A549 (cell line): ENCODE measurements around the gene ZNF335.

ENCODE experiments used
- CHD4 ChIP-seq: fragments of 200-600 bp; sonication (generic); IDR thresholded peaks from 2 replicates; pipeline ENCODE4 v1.6.1; 2016; ENCODE audit warnings: antibody characterized with exemption, mild to moderate bottlenecking, borderline replicate concordance
- EHF ChIP-seq: fragments of 250-450 bp; sonication (Bioruptor Pico); IDR thresholded peaks from 2 replicates; pipeline ENCODE4 v1.5.0; 2020; ENCODE audit warnings: mild to moderate bottlenecking
- HDAC2 ChIP-seq: fragments of 200-600 bp; sonication (generic); IDR thresholded peaks from 2 replicates; pipeline ENCODE4 v1.6.1; 2016
- HOXA7 ChIP-seq: fragments of 250-450 bp; sonication (Bioruptor Pico); IDR thresholded peaks from 2 replicates; pipeline ENCODE4 v1.5.0; 2020; ENCODE audit warnings: mild to moderate bottlenecking, moderate library complexity
- POLR2A ChIP-seq: IDR thresholded peaks from 2 replicates; pipeline ENCODE4 v1.6.1; 2012; ENCODE audit warnings: mild to moderate bottlenecking, low read length
- RAD21 ChIP-seq, 2 experiments: fragments of >200 bp in 1 of 2; sonication (Bioruptor Twin) in 1 of 2; formaldehyde crosslinking in 1 of 2; IDR thresholded peaks in 1 of 2; conservative IDR thresholded peaks in 1 of 2; 2 replicates in 1 of 2; 3 replicates in 1 of 2; pipeline ENCODE4 v1.6.1; 2012 to 2018; ENCODE audit warnings: inconsistent platforms in 1 of 2
- SMC3 ChIP-seq: fragments of >200 bp; sonication (Bioruptor Twin); formaldehyde crosslinking; IDR thresholded peaks from 3 replicates; pipeline ENCODE4 v1.6.1; 2018; ENCODE audit warnings: inconsistent platforms
- TFCP2L1 ChIP-seq: fragments of 250-450 bp; sonication (Bioruptor Pico); IDR thresholded peaks from 2 replicates; pipeline ENCODE4 v1.5.0; 2021; ENCODE audit warnings: mild to moderate bottlenecking
- TF ChIP-seq, protein P1 (sequence below): fragments of >200 bp; sonication (Bioruptor Twin); formaldehyde crosslinking; IDR thresholded peaks from 3 replicates; pipeline ENCODE4 v1.5.1; 2016

DNA sequence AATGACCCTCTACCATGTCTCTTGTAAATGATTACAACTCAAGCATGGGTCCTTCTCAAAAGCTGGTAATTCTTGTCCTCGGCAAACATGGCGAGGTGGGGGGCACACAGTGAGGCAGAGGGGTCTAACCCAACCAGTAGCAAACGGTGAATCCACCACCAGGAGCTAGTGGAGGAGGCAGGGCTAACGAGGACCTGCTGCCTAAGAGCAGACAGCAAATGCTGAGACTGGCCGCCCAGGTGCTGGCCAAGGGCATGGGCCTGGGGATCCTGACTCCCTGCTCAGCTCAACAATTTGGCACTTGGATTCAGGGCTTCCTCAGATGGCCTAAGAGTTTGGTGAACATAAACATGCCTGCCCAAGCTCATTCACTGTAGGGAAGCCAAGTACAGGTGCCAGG lies 19.1 kb downstream of the ZNF335 start:
- TF ChIP-seq, protein P1, sequence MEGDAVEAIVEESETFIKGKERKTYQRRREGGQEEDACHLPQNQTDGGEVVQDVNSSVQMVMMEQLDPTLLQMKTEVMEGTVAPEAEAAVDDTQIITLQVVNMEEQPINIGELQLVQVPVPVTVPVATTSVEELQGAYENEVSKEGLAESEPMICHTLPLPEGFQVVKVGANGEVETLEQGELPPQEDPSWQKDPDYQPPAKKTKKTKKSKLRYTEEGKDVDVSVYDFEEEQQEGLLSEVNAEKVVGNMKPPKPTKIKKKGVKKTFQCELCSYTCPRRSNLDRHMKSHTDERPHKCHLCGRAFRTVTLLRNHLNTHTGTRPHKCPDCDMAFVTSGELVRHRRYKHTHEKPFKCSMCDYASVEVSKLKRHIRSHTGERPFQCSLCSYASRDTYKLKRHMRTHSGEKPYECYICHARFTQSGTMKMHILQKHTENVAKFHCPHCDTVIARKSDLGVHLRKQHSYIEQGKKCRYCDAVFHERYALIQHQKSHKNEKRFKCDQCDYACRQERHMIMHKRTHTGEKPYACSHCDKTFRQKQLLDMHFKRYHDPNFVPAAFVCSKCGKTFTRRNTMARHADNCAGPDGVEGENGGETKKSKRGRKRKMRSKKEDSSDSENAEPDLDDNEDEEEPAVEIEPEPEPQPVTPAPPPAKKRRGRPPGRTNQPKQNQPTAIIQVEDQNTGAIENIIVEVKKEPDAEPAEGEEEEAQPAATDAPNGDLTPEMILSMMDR = no peak
- TF ChIP-seq TFCP2L1 (CRISPR knock-in tag) (no peak), RAD21 (conservative IDR thresholded peaks at IDR 0.05 in 1 of 2, IDR thresholded peaks at IDR 0.05 in 1 of 2) (no peak), HDAC2 (no peak), POLR2A (no peak), SMC3 (no peak), CHD4 (no peak), HOXA7 (CRISPR knock-in tag) (no peak), EHF (no peak)
